Naive thymus-derived CD8-positive, alpha-beta T cell (primary cell): ENCODE data around the gene LAMTOR4. TPM values are rescaled to one million over a fixed set of nuclear protein-coding genes. Genes with fewer than 3 reads are reported as not detected.

Experiments
- ATAC-seq, 2 donors: fragments of 150-1000 bp; cut with Tn5 transposase in 1 of 2; sonication (Bioruptor Pico), chemical (Tn5 transposase) in 1 of 2; 1 replicate in 1 of 2; 2 replicates in 1 of 2; pipeline ENCODE4 v1.10.0; 2021; ENCODE audit warnings: mild to moderate bottlenecking in 2 of 2, moderate library complexity in 2 of 2
- POLR2A ChIA-PET: fragments of 350-600 bp; sonication (Branson Sonifier 250); formaldehyde crosslinking; loops from one replicate; lab custom pipeline; 2021; ENCODE audit warnings: antibody characterized with exemption; lab: Charles Lee
- DNase-seq, 10 donors: peaks; one replicate each; pipeline versions ENCODE4 v3.0.0 to v3.0.0-alpha.2; 2020 to 2022
- H3K27ac Mint-ChIP-seq, 10 donors: one replicate each; pipeline ENCODE4 v1.8.0; 2020 to 2022; ENCODE audit warnings: mild to moderate bottlenecking in 10 of 10, mixed read lengths in 10 of 10, moderate library complexity in 4 of 10, inconsistent platforms in 1 of 10
- H3K27me3 Mint-ChIP-seq, 5 donors: one replicate each; pipeline ENCODE4 v1.8.0; 2021 to 2022; ENCODE audit warnings: mixed read lengths in 5 of 5
- H3K36me3 Mint-ChIP-seq, 3 donors: one replicate each; pipeline ENCODE4 v1.8.0; 2020 to 2022; ENCODE audit warnings: mixed read lengths in 3 of 3, mild to moderate bottlenecking in 2 of 3, inconsistent platforms in 1 of 3
- H3K4me1 Mint-ChIP-seq, 4 donors: one replicate each; pipeline ENCODE4 v1.8.0; 2021 to 2022; ENCODE audit warnings: mixed read lengths in 4 of 4
- H3K4me3 Mint-ChIP-seq, 10 donors: one replicate each; pipeline ENCODE4 v1.8.0; 2020 to 2022; ENCODE audit warnings: mild to moderate bottlenecking in 10 of 10, mixed read lengths in 10 of 10, moderate library complexity in 6 of 10, inconsistent platforms in 1 of 10
- H3K9me3 Mint-ChIP-seq, 9 donors: one replicate each; pipeline ENCODE4 v1.8.0; 2020 to 2022; ENCODE audit warnings: mixed read lengths in 9 of 9, mild to moderate bottlenecking in 3 of 9, inconsistent platforms in 1 of 9, moderate library complexity in 1 of 9
- polyA plus RNA-seq, 3 donors: library from polyadenylated mRNA; unstranded; fragments of 300-500 nt; fragmentation: Illumina TruSeq; gene quantifications; one replicate each; pipeline ENCODE4 v1.2.3, GENCODE V29; 2021
- total RNA-seq, 8 experiments: library from RNA in 2 of 8; stranded (reverse) in 2 of 8; gene quantifications; one replicate each; pipeline ENCODE4 v1.2.3 and lab custom pipeline; 2021 to 2026

The LAMTOR4 gene
- total and polyA plus RNA-seq, 5 experiments from 2014 or later, result 170 to 435 (median 403) TPM

DNA sequence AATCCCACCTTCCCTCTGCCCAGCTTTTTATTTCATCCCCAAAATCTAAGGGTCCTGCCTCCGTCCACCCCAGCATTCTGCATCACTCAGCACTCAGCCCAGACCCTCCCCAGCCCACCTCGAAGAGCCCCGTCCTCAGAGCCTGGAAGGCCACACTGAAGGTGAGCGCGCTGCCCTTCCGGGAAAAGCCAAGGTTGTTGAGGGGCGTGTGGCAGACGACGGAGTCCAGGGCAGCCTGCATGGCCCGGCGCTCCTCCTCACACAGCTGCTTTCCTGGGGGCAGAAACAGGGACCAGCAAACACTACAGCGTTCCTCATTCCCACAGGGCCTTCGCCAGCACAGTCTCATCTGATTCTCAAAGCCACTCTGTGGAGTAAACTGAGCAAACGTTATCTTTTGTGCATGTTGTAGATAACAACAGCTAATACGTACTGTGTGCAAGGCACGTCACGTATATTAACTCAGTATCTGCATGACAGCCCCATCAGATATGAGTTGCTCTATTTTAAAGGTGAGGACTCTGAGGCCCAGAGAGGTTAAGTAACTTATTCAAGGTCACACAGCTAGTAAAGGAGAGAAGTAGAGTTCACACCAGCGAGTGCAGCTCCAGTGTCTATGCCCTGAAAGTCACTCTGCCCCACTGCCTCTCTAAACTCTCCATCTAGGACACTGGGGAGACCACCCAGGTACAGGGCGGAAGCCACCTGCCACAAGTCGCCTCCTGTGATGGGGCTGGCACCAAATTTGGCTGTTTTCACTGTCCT is 7.0 kb downstream of the LAMTOR4 start:
- ATAC-seq, result no peak
- POLR2A ChIA-PET, result interaction anchor here (0.6 to 18.7 kb wide), 8 partner anchors 2 to 273 kb away, joined by 3 to 358 read pairs (median 3); partner anchors contain the start of genes GAL3ST4, GPC2, LAMTOR4 and STAG3
- peak overlapping the region in 8 of 10 donors; percentile 27 to 89 (median 74) for H3K4me3 Mint-ChIP-seq

DNA sequence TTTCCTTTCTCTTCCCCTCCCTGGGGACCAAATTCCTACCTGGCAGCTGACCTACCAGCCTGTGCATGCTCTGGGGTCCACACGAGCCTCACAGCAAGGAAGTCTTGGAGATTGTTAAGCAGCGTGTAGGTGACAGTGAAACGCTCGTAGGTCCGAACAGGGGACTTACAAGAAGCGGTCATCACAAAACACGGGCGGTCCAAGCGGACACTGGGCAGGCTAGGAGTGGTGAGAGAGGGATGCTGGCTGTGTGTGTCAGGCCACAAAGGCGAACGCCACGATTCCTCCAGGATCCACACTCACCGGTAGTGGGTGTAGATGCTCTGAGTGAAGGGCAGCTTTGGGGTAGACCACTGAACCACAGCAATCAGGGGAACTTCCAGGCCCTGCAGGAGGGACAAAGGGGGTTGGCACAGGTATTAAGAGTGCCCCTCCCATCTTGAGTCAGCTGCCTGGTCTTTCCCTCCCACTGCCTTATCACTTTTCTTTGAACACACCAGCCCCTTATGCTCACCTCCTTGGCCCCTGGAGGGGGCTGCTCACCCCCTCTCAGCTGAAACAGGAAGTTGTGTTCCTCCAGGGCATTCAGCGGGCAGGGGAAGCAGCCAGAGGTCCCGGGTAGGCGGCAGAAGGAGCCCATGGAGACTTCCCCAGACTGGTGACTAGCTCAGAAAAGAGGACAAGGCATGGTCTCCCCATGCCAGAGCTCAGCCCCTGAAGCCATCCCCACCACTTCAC is 7.8 kb downstream of the LAMTOR4 start:
- DNase-seq (peak in 5 of 10 donors; percentile 34 to 55 (median 51)), ATAC-seq (peak; percentile 37 to 76)
- POLR2A ChIA-PET, result interaction anchor here (0.6 to 18.7 kb wide), 11 partner anchors 3 to 272 kb away, joined by 3 to 358 read pairs (median 5); partner anchors contain the start of genes GAL3ST4, GPC2, LAMTOR4 and MBLAC1
- no peaks in the 10 kb centered on the region for H3K27me3 Mint-ChIP-seq
- H3K27ac Mint-ChIP-seq, result peak overlapping the region; percentile 77 to 94 (median 90)
- no peaks in the 10 kb centered on the region for H3K9me3 Mint-ChIP-seq
- H3K36me3 Mint-ChIP-seq, result peaks cover 0 to 54% (median 9%) of the 10 kb centered on the region in 3 donors
- peaks cover 18 to 65% (median 59%) of the 10 kb centered on the region in 4 donors for H3K4me1 Mint-ChIP-seq
- peak overlapping the region; percentile 79 to 89 (median 86) for H3K4me3 Mint-ChIP-seq

More for the DNA sequence above, 7.0 kb downstream of the LAMTOR4 start:
- H3K36me3 Mint-ChIP-seq, result peaks cover 0 to 56% (median 9%) of the 10 kb centered on the region in 3 donors
- DNase-seq, result no peak
- H3K9me3 Mint-ChIP-seq, result no peaks in the 10 kb centered on the region
- H3K27me3 Mint-ChIP-seq, result no peaks in the 10 kb centered on the region
- peak overlapping the region in 9 of 10 donors; percentile 65 to 94 (median 90) for H3K27ac Mint-ChIP-seq
- H3K4me1 Mint-ChIP-seq, result peaks cover 18 to 68% (median 59%) of the 10 kb centered on the region in 4 donors

DNA sequence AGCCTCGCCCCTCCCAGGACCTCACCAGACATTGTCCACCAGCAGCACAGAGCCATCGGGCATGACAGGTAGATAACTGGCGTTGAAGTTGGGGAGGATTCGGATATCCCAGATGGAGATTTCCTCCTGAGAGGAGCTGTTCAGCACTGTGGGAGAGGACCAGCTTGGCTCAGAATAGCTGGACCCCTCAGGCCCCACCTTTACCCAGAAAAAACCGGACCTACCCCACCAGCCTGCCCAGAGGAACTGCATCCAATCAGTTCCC is 8.3 kb downstream of the LAMTOR4 start:
- no peaks in the 10 kb centered on the region for H3K9me3 Mint-ChIP-seq
- H3K4me1 Mint-ChIP-seq, result peaks cover 19 to 65% (median 56%) of the 10 kb centered on the region in 4 donors
- peak overlapping the region; percentile 77 to 94 (median 90) for H3K27ac Mint-ChIP-seq
- no peak for DNase-seq
- POLR2A ChIA-PET, result interaction anchor here (0.9 to 18.7 kb wide), 8 partner anchors 4 to 272 kb away, joined by 3 to 358 read pairs (median 10); partner anchors contain the start of genes GAL3ST4, GPC2, LAMTOR4 and MBLAC1
- no peaks in the 10 kb centered on the region for H3K27me3 Mint-ChIP-seq
- H3K36me3 Mint-ChIP-seq, result peaks cover 0 to 49% (median 8%) of the 10 kb centered on the region in 3 donors
- H3K4me3 Mint-ChIP-seq, result peak overlapping the region; percentile 79 to 89 (median 86)
- no peak for ATAC-seq

DNA sequence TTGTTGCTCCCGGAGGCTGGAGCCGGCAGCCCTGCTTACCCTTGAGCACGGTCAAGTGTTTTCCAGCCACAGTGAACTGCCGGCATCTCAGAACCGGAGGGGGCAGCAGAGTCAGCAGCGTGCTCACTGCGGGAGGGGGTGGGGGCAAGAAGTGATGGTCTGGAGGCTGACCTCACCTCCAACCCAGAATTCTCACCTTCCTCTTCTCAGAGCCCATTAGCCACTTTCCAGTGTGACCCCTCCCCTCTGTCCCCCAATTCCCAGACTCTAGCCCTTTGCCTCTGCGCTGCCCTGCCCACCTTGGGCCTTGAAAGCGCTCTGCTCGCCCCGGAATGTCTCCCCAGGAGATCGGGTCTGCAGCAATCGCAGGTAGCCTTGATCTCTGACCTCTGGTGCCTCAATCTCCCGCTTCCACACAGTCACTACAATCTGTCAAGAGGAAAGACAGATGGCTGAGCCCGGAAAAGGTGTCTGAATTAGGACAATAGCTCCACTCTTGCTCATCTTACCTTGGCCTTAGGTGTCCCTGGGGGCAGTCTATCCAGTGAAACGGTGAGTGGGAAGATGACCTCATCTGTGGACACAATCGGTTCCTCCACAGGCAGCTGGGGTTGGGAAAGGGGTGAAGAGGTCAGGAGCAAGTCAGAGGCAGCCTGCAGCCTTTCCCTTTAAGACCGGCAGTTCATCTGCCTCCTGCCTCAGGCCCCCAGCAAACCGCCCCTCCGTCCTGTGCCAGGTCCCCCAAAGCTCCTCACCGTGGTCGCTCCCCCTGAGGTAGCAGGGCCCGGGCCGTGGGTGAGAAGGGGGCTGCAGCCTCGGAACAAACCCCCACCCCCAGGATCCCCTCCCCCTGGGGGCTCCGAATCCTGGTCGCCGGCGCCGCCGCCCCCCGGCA is 8.9 kb downstream of the LAMTOR4 start:
- POLR2A ChIA-PET, result interaction anchor here (0.7 to 18.7 kb wide), 11 partner anchors 4 to 63 kb away, joined by 3 to 358 read pairs (median 7); partner anchors contain the start of genes GAL3ST4, GPC2, LAMTOR4 and MBLAC1

DNA sequence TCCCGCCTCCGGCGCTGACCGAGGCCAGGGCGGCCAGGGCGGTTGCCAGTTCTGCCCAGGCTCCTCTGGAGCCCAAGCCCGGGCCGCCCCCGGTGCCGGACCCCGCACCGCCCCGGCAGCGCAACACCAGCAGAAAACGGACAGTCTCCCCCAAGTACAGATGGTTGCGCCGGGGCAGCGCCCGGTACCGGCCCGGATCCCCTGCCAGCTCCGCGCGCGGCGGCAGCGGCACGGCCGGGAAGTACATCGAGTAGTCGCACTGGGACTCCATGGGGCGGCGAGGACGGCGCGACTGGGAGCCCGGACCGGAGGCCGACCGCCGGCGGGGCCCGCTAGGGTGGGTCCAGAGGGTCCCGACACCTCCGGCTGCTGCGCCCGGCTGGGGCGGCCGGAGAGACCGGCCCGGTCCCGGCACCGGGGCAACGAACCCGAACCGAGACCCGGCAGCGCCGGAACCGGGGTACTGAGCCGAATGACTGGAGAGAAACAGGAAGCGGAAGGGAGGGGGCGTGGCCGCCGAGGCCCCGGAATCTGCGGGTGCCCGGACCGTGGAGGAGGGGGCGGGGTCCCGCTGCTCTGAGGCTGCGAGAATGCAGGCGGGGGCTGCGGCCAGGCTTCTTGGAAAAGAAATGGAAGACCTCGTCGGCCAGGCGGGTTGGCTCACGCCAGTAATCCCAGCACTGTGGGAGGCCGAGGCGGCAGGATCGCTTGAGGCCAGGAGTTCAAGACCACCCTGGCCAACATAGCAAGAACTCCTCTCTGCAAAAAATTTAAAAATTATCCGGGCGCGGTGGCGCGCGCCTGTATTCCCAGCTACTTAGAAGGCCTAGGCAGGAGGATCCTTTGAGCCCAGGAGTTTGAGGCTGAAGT is 9.7 kb downstream of the LAMTOR4 start, which contains the start of gene TRAPPC14:
Gene TRAPPC14 (minus strand): TSS at position 495 of the 870 bp plus-strand sequence. CDS start 224 bp downstream, at position 271.
- H3K4me3 Mint-ChIP-seq, result peak within 1 kb of the TSS; percentile 79 to 90 (median 88)
- no peaks in the 10 kb centered on the region for H3K9me3 Mint-ChIP-seq
- peaks cover 0 to 35% (median 2%) of the 10 kb centered on the region in 3 donors for H3K36me3 Mint-ChIP-seq

More for the DNA sequence above, 8.9 kb downstream of the LAMTOR4 start:
- no peaks in the 10 kb centered on the region for H3K9me3 Mint-ChIP-seq
- H3K27me3 Mint-ChIP-seq, result no peaks in the 10 kb centered on the region
- DNase-seq, result no peak
- ATAC-seq, result peak in 1 of 2 donors; percentile 5
- H3K27ac Mint-ChIP-seq, result peak overlapping the region; percentile 77 to 95 (median 92)
- H3K4me3 Mint-ChIP-seq, result peak overlapping the region; percentile 79 to 89 (median 86)
- H3K4me1 Mint-ChIP-seq, result peaks cover 15 to 60% (median 52%) of the 10 kb centered on the region in 4 donors
- peaks cover 0 to 43% (median 2%) of the 10 kb centered on the region in 3 donors for H3K36me3 Mint-ChIP-seq

DNA sequence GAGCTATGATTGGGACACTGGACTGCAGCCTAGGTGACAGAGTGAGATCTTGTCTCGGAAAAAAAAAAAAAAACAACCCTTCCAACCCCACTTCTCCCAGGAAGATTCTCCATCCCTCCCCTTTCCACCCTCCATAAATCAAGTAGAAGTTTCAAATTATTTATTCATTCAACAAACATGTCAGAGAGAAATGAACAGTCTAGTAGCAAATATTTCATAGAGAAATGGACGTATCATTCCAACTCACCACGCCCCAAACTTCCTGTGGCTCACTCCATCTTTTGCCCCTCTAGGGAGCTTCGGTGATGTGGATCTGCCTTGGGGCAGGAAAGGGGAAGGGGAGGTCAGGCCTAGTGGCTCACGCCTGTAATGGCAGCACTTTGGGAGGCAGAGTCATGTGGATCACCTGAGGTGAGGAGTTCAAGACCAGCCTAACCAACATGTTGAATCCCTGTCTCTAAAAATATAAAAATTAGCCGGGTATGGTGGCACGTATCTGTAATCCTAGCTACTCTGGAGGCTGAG is 10.4 kb downstream of the LAMTOR4 start:
- Mint-ChIP-seq H3K9me3 (no peaks in the 10 kb centered on the region), H3K36me3 (peaks cover 0 to 29% (median 2%) of the 10 kb centered on the region in 3 donors), H3K4me1 (peaks cover 16 to 64% (median 59%) of the 10 kb centered on the region in 4 donors), H3K4me3 (peak overlapping the region; percentile 78 to 90 (median 85)), H3K27me3 (no peaks in the 10 kb centered on the region), H3K27ac (peak overlapping the region in 9 of 10 donors; percentile 82 to 92 (median 88))
- no peak for DNase-seq
- POLR2A ChIA-PET, result interaction anchor here (0.7 to 18.7 kb wide), 9 partner anchors 6 to 270 kb away, joined by 3 to 358 read pairs (median 8); partner anchors contain the start of genes GAL3ST4, GPC2, LAMTOR4 and MBLAC1
- no peak for ATAC-seq

More for the DNA sequence above, 9.7 kb downstream of the LAMTOR4 start, which contains the start of gene TRAPPC14:
- DNase-seq (peak; percentile 80 to 94 (median 88)), ATAC-seq (peak; percentile 77 to 85)
- peak within 1 kb of the TSS; percentile 77 to 95 (median 92) for H3K27ac Mint-ChIP-seq
- no peaks in the 10 kb centered on the region for H3K27me3 Mint-ChIP-seq
- peaks cover 18 to 64% (median 55%) of the 10 kb centered on the region in 4 donors for H3K4me1 Mint-ChIP-seq
- POLR2A ChIA-PET, result interaction anchor here (0.7 to 18.7 kb wide), 12 partner anchors 5 to 270 kb away, joined by 3 to 358 read pairs (median 7); partner anchors contain the start of genes GAL3ST4, GPC2, LAMTOR4 and MBLAC1

DNA sequence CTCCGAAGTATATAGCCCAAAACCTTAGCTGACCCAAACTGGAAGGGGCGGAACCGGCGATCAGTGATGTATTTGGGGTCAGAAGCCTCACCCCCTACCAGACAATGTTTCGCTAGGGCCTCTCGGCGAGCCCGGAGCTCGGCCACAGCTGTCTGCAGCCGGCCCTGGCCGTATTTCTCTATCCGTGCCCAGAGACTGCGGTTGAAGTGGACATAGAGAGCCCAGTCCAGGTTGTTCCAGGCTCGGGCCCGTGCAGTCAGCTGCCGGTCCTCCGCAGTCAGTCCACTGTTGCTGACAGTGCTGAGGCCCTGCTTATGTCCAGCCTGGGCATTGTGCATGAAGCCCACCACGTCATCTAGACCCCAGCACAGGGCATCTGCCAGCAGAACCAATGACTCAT is 11.3 kb downstream of the LAMTOR4 start:
- Mint-ChIP-seq H3K27ac (peak overlapping the region in 5 of 10 donors; percentile 48 to 76 (median 60)), H3K9me3 (no peaks in the 10 kb centered on the region), H3K36me3 (peaks cover 0 to 21% (median 0%) of the 10 kb centered on the region in 3 donors), H3K4me3 (peak overlapping the region in 7 of 10 donors; percentile 12 to 90 (median 86)), H3K4me1 (peaks cover 16 to 67% (median 62%) of the 10 kb centered on the region in 4 donors), H3K27me3 (no peaks in the 10 kb centered on the region)
- ATAC-seq (no peak), DNase-seq (no peak)
- POLR2A ChIA-PET, result interaction anchor here (1.2 to 18.7 kb wide), 4 partner anchors 5 to 269 kb away, joined by 3 to 358 read pairs (median 272); partner anchors contain the start of genes GAL3ST4, GPC2, LAMTOR4 and STAG3

DNA sequence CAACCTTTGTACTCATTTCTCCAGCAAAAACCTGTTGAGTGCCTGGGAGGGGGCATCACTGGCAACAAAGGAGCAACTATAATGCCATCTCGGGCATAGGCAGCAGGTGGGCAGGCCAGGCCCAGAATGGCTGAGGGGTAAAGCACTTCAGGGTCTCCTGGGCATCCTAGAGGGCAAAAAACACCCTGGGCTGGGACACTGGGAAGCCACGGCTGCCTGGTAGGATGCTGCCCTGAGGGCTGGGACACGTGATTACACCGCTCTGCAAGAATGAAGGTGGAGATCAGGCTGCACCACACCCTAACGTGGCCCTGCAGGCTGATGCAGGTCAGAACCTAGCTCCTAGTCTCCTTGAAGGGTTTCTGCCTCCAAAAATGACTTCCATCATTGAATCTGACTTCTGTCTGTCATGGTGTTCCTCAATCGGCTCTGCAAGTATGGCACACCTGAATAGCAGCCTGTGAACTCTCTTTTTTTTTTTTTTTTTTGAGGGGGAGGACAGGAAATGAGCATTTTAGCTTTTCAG is 14.4 kb downstream of the LAMTOR4 start:
- POLR2A ChIA-PET, result interaction anchor here (0.6 to 18.7 kb wide), 11 partner anchors 10 to 68 kb away, joined by 3 to 358 read pairs (median 5); partner anchors contain the start of genes GPC2, LAMTOR4, PVRIG and STAG3
- ATAC-seq, result peak; percentile 22 to 48
- peak in 3 of 10 donors; percentile 59 to 73 (median 72) for DNase-seq
- Mint-ChIP-seq H3K27me3 (peaks cover 0 to 13% (median 0%) of the 10 kb centered on the region in 5 donors), H3K9me3 (no peaks in the 10 kb centered on the region), H3K4me3 (peak overlapping the region; percentile 58 to 88 (median 76)), H3K36me3 (no peaks in the 10 kb centered on the region), H3K4me1 (peaks cover 29 to 74% (median 63%) of the 10 kb centered on the region in 4 donors), H3K27ac (peak overlapping the region; percentile 29 to 99 (median 96))

DNA sequence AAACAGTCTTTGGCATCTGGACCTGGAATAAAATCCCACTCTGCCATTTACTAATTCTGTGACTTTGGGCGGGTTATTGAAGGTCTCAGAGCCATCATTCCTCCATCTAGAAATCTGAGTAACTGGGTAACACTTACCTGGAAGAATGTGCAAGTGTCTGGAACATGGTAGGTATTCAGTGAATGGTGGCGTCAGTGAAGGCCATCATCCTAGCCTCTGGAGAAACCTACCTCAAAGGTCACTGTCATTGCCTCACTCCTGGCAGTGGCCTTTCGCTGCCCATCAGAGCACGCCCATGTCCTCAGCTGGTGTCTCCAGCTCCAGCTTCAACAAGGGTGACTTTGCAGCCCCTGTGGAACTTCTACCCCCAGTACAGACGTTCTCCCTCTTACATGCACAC is 15.2 kb downstream of the LAMTOR4 start:
- POLR2A ChIA-PET, result interaction anchor here (0.6 to 18.7 kb wide), 10 partner anchors 9 to 993 kb away, joined by 3 to 358 read pairs (median 4); partner anchors contain the start of genes GPC2, LAMTOR4, STAG3 and TRAPPC14
- Mint-ChIP-seq H3K27ac (peak overlapping the region; percentile 7 to 99 (median 96)), H3K4me1 (peaks cover 36 to 77% (median 69%) of the 10 kb centered on the region in 4 donors), H3K27me3 (peaks cover 0 to 18% (median 0%) of the 10 kb centered on the region in 5 donors), H3K36me3 (no peaks in the 10 kb centered on the region), H3K9me3 (no peaks in the 10 kb centered on the region), H3K4me3 (peak overlapping the region; percentile 5 to 88 (median 76))
- ATAC-seq, result no peak
- no peak for DNase-seq
